ENCODE data around the gene NR4A2. TPM values are rescaled to one million over a fixed set of nuclear protein-coding genes. Genes with fewer than 3 reads are reported as not detected.
A peak's percentile ranks its signal among the peaks of the same experiment; 100 is the strongest.

NR4A2 gene
- total RNA-seq, 1 experiment from 2014 or later: 0.66 TPM

DNA sequence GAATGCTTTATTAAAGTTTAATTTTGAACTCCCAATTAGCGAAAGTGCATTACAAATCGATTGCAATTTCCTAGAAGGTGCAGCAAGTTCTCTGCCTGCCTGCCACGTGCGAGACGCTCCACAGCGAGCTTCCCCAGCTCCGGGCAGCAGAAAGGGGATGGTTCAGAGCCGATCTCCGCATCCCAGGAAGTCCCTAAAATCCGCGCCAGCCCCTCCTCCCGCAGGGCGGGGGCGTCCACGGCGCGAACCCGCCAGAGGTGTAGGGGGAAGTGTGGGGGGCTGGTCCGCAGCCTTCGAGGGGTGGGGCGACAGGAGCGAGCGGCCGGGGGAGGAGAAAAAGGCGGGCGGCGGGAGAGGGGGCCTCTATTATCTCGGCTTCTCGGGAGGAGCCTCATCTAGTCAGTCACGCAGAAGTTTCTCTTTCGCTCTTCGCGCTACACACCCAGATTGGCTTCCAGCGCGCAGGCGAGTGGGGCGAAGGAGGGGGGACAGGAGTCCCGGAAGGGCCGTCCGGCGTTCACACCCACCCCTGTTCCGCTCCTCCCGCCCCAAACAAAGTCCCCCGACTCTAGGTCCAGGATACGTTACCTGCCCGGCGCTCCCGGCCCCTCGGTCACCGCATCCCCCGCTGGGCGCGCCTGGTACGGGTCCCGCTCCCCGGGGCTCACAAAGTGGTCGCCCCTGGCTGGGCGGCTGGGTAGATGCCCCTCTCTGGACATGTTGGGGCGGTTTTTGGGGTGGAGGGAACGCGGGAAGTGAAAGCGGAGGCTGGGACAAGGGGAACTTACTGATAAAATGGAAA, 9.1 kb upstream of the NR4A2 start:
- ChIA-PET CTCF (interaction anchor here (1.2 to 2.0 kb wide), 2 partner anchors 11 to 94 kb away, joined by 4 to 5 read pairs; partner anchors contain the start of gene GPD2), POLR2A (interaction anchor here (0.6 to 2.2 kb wide), 9 partner anchors 8 to 248 kb away, joined by 3 to 6 read pairs (median 3); no protein-coding TSS in a partner anchor)
- no peaks in the 10 kb centered on the region for H3K36me3 Mint-ChIP-seq
- peak overlapping the region; percentile 87 for H3K27ac Mint-ChIP-seq
- peaks cover 38% of the 10 kb centered on the region for H3K4me1 Mint-ChIP-seq
- H3K4me3 Mint-ChIP-seq: peak overlapping the region; percentile 84
- ATAC-seq: peak; percentile 68
- peaks cover 46% of the 10 kb centered on the region for H3K27me3 Mint-ChIP-seq (ENCODE audit: low read depth)
- H3K9me3 Mint-ChIP-seq: no peaks in the 10 kb centered on the region
- DNase-seq (ENCODE audit: low spot score): peak; percentile 66
- TF ChIP-seq, protein P1, sequence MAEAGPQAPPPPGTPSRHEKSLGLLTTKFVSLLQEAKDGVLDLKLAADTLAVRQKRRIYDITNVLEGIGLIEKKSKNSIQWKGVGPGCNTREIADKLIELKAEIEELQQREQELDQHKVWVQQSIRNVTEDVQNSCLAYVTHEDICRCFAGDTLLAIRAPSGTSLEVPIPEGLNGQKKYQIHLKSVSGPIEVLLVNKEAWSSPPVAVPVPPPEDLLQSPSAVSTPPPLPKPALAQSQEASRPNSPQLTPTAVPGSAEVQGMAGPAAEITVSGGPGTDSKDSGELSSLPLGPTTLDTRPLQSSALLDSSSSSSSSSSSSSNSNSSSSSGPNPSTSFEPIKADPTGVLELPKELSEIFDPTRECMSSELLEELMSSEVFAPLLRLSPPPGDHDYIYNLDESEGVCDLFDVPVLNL (CRISPR knock-in tag; IDR thresholded peaks at IDR 0.05; ENCODE audit: borderline replicate concordance, low read depth): no peak
- TF ChIP-seq TEAD1 (CRISPR knock-in tag; IDR thresholded peaks at IDR 0.05) (0 out of 2 replicates have a peak, but pooled peaks have one; percentile 48), ELF4 (CRISPR knock-in tag; IDR thresholded peaks at IDR 0.05; ENCODE audit: low read depth) (no peak), NFYB (CRISPR knock-in tag; conservative IDR thresholded peaks at IDR 0.05; ENCODE audit: low read depth) (no peak), SMAD3 (CRISPR knock-in tag; IDR thresholded peaks at IDR 0.05; ENCODE audit: borderline replicate concordance) (no peak), NR1H2 (CRISPR knock-in tag; IDR thresholded peaks at IDR 0.05) (no peak), SMAD4 (CRISPR knock-in tag; IDR thresholded peaks at IDR 0.05) (no peak), FOXP1 (CRISPR knock-in tag; IDR thresholded peaks at IDR 0.05; ENCODE audit: borderline replicate concordance) (peak; percentile 25; the same call in 1 of the 2 replicates), ZBTB21 (CRISPR knock-in tag; IDR thresholded peaks at IDR 0.05; ENCODE audit: borderline replicate concordance) (no peak), ZNF138 (CRISPR knock-in tag; conservative IDR thresholded peaks at IDR 0.05) (no peak), CBFB (CRISPR knock-in tag; IDR thresholded peaks at IDR 0.05; ENCODE audit: low read depth) (no peak), SP1 (CRISPR knock-in tag; conservative IDR thresholded peaks at IDR 0.05) (0 out of 2 replicates have a peak, but pooled peaks have one; percentile 50), JUN (CRISPR knock-in tag; IDR thresholded peaks at IDR 0.05) (no peak), NFE2L1 (CRISPR knock-in tag; IDR thresholded peaks at IDR 0.05) (no peak), ZNF423 (CRISPR knock-in tag; IDR thresholded peaks at IDR 0.05) (peak; percentile 79), ESRRA (CRISPR knock-in tag; IDR thresholded peaks at IDR 0.05; ENCODE audit: borderline replicate concordance) (no peak), CREM (CRISPR knock-in tag; IDR thresholded peaks at IDR 0.05) (peak; percentile 47; the same call in 1 of the 2 replicates)
- TF ChIP-seq, protein P2, sequence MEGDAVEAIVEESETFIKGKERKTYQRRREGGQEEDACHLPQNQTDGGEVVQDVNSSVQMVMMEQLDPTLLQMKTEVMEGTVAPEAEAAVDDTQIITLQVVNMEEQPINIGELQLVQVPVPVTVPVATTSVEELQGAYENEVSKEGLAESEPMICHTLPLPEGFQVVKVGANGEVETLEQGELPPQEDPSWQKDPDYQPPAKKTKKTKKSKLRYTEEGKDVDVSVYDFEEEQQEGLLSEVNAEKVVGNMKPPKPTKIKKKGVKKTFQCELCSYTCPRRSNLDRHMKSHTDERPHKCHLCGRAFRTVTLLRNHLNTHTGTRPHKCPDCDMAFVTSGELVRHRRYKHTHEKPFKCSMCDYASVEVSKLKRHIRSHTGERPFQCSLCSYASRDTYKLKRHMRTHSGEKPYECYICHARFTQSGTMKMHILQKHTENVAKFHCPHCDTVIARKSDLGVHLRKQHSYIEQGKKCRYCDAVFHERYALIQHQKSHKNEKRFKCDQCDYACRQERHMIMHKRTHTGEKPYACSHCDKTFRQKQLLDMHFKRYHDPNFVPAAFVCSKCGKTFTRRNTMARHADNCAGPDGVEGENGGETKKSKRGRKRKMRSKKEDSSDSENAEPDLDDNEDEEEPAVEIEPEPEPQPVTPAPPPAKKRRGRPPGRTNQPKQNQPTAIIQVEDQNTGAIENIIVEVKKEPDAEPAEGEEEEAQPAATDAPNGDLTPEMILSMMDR (IDR thresholded peaks at IDR 0.05): no peak
- TF ChIP-seq, protein P3, sequence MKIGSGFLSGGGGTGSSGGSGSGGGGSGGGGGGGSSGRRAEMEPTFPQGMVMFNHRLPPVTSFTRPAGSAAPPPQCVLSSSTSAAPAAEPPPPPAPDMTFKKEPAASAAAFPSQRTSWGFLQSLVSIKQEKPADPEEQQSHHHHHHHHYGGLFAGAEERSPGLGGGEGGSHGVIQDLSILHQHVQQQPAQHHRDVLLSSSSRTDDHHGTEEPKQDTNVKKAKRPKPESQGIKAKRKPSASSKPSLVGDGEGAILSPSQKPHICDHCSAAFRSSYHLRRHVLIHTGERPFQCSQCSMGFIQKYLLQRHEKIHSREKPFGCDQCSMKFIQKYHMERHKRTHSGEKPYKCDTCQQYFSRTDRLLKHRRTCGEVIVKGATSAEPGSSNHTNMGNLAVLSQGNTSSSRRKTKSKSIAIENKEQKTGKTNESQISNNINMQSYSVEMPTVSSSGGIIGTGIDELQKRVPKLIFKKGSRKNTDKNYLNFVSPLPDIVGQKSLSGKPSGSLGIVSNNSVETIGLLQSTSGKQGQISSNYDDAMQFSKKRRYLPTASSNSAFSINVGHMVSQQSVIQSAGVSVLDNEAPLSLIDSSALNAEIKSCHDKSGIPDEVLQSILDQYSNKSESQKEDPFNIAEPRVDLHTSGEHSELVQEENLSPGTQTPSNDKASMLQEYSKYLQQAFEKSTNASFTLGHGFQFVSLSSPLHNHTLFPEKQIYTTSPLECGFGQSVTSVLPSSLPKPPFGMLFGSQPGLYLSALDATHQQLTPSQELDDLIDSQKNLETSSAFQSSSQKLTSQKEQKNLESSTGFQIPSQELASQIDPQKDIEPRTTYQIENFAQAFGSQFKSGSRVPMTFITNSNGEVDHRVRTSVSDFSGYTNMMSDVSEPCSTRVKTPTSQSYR (CRISPR knock-in tag; IDR thresholded peaks at IDR 0.05): 0 out of 2 replicates have a peak, but pooled peaks have one; percentile 29
- TF ChIP-seq, protein P4, sequence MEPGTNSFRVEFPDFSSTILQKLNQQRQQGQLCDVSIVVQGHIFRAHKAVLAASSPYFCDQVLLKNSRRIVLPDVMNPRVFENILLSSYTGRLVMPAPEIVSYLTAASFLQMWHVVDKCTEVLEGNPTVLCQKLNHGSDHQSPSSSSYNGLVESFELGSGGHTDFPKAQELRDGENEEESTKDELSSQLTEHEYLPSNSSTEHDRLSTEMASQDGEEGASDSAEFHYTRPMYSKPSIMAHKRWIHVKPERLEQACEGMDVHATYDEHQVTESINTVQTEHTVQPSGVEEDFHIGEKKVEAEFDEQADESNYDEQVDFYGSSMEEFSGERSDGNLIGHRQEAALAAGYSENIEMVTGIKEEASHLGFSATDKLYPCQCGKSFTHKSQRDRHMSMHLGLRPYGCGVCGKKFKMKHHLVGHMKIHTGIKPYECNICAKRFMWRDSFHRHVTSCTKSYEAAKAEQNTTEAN (CRISPR knock-in tag; IDR thresholded peaks at IDR 0.05): 0 out of 2 replicates have a peak, but pooled peaks have one; percentile 22
- TF ChIP-seq, protein P5, sequence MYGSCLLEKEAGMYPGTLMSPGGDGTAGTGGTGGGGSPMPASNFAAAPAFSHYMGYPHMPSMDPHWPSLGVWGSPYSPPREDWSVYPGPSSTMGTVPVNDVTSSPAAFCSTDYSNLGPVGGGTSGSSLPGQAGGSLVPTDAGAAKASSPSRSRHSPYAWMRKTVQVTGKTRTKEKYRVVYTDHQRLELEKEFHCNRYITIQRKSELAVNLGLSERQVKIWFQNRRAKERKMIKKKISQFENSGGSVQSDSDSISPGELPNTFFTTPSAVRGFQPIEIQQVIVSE (CRISPR knock-in tag; IDR thresholded peaks at IDR 0.05; ENCODE audit: borderline replicate concordance): no peak
- TF ChIP-seq, protein P6, sequence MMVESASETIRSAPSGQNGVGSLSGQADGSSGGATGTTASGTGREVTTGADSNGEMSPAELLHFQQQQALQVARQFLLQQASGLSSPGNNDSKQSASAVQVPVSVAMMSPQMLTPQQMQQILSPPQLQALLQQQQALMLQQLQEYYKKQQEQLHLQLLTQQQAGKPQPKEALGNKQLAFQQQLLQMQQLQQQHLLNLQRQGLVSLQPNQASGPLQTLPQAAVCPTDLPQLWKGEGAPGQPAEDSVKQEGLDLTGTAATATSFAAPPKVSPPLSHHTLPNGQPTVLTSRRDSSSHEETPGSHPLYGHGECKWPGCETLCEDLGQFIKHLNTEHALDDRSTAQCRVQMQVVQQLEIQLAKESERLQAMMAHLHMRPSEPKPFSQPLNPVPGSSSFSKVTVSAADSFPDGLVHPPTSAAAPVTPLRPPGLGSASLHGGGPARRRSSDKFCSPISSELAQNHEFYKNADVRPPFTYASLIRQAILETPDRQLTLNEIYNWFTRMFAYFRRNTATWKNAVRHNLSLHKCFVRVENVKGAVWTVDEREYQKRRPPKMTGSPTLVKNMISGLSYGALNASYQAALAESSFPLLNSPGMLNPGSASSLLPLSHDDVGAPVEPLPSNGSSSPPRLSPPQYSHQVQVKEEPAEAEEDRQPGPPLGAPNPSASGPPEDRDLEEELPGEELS (CRISPR knock-in tag; IDR thresholded peaks at IDR 0.05): 0 out of 2 replicates have a peak, but pooled peaks have one; percentile 21
